GM12875 (cell line): Measurements from ENCODE around the gene PLBD2.

Source experiments
- H3K4me3 ChIP-seq: one replicate; pipeline ENCODE4 v1.5.1; 2011; ENCODE audit warnings: low read depth, low read length, control low read depth
- CTCF ChIP-seq: IDR thresholded peaks from 2 replicates; pipeline ENCODE4 v1.5.1; 2011; ENCODE audit warnings: low read depth, mild to moderate bottlenecking, control low read depth, inconsistent platforms, low read length, moderate library complexity, borderline replicate concordance; ENCODE audit not compliant: insufficient read depth

Gene PLBD2

GRCh38 chr12:113399490-113399889 is 41.1 kb downstream of the PLBD2 start:
- no peak overlapping the region for H3K4me3 ChIP-seq
- no peak for TF ChIP-seq CTCF

GRCh38 chr12:113400362-113400761 is 42.0 kb downstream of the PLBD2 start:
- no peak for TF ChIP-seq CTCF
- no peak overlapping the region for H3K4me3 ChIP-seq

- no peak overlapping the region for H3K4me3 ChIP-seq
- no peak for TF ChIP-seq CTCF
These were observed 42.9 kb downstream of the PLBD2 start for GRCh38 chr12:113401066-113402000.

GRCh38 chr12:113402586-113403260 is 44.3 kb downstream of the PLBD2 start:
- no peak for TF ChIP-seq CTCF
- no peak overlapping the region for H3K4me3 ChIP-seq

GRCh38 chr12:113403435-113404415 is 45.3 kb downstream of the PLBD2 start, which contains the start of gene SDS:
SDS (minus strand) TSS chr12:113403887; CDS start chr12:113399708, 4,179 bp downstream.
- H3K4me3 ChIP-seq: no peak within 1 kb of the TSS
- TF ChIP-seq CTCF: no peak

- H3K4me3 ChIP-seq: no peak overlapping the region
- TF ChIP-seq CTCF: no peak
These were observed 47.3 kb downstream of the PLBD2 start for GRCh38 chr12:113405694-113406093.
